Stomach smooth muscle (tissue), 2 donors: ENCODE measurements around the gene TTLL5.

Experiments
- H3K27ac ChIP-seq: one replicate; pipeline ENCODE4 v1.7.0; 2013; ENCODE audit warnings: mild to moderate bottlenecking, low read length, inconsistent platforms
- H3K27me3 ChIP-seq, 2 donors: one replicate each; pipeline ENCODE4 v1.7.0; 2013; ENCODE audit warnings: low read length in 2 of 2; ENCODE audit not compliant: insufficient read depth in 2 of 2, control insufficient read depth in 1 of 2
- H3K36me3 ChIP-seq, 2 donors: one replicate each; pipeline ENCODE4 v1.7.0; 2013; ENCODE audit warnings: low read length in 2 of 2; ENCODE audit not compliant: control insufficient read depth in 2 of 2, insufficient read depth in 2 of 2
- H3K4me1 ChIP-seq: one replicate; pipeline ENCODE4 v1.7.0; 2013; ENCODE audit warnings: low read length; ENCODE audit not compliant: control insufficient read depth, insufficient read depth
- H3K4me3 ChIP-seq, 2 donors: one replicate each; pipeline ENCODE4 v1.7.0; 2013; ENCODE audit warnings: low read length in 2 of 2
- H3K9ac ChIP-seq, 2 donors: one replicate each; pipeline ENCODE4 v1.7.0; 2013; ENCODE audit warnings: low read length in 2 of 2, mild to moderate bottlenecking in 1 of 2
- H3K9me3 ChIP-seq, 2 donors: one replicate each; pipeline ENCODE4 v1.7.0; 2013; ENCODE audit warnings: low read length in 2 of 2; ENCODE audit not compliant: control insufficient read depth in 2 of 2
- donor health status: healthy.
- donor health status: Pancreatic carcinoma.

TTLL5 gene

DNA sequence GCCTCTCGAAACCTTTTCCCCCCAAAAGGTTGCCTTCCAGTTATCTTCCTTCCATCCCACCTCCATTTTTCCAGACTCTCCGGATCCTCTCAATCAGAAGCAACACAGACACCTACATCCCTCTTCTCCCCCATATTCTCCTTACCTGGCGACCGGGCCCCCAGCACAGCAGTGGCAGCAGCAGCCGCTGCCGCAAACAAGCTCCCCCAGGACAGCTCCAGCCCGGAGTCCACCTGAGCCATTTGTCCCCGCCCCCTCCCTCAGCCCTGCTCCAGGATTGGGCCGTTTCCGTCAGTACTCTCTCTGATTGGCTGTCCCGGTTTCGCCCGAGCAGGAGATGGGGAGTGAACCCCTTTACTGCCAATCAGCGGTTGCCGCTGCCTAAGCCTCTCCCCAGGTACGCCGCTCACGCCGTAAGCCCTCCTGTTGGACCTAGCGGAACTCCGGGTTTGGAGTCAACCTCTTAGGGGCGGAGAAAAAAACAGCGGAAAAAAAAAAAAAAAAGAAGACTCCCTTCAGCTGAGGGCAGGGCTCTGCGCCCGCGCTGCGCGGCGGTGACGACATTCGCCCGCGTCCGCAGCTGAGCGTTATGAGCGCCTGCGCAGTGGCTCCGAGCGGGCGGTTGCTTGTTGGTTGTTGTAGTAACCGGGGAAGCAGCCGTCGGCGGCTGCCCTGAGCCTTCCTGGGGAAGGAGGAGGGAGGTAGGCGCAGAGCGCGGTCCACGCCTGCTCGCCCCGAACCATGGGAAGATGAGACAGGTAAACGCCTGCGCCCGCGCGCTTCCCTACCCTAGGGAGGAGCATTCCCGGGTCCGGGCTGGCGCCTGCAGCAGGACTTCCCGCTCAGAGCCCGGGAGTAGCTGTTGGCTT, at the start of gene TTLL5, which contains the start of gene ERG28:
TSS of gene TTLL5 (plus strand) at position 617 of the 869 bp plus-strand sequence. CDS start 1,904 bp downstream, outside the sequence.
TSS of gene ERG28 (minus strand) at position 247 of the 869 bp plus-strand sequence. CDS start 3,374 bp downstream, outside the sequence.
- Histone ChIP-seq H3K27ac (peak within 1 kb of the TSS; percentile 78), H3K9ac (peak within 1 kb of the TSS; percentile 80 to 87), H3K27me3 (no peaks in the 10 kb centered on the region)

GRCh38 chr14:75612157-75612556, 48.9 kb upstream of the TTLL5 start:
- H3K9ac ChIP-seq, result no peak overlapping the region
- H3K27ac ChIP-seq, result no peak overlapping the region
- H3K36me3 ChIP-seq, result no peaks in the 10 kb centered on the region
- no peaks in the 10 kb centered on the region for H3K4me1 ChIP-seq
- H3K27me3 ChIP-seq, result no peaks in the 10 kb centered on the region
- no peak overlapping the region for H3K4me3 ChIP-seq
- H3K9me3 ChIP-seq, result no peaks in the 10 kb centered on the region

More for the DNA sequence above, at the start of gene TTLL5, which contains the start of gene ERG28:
- peaks cover 7% of the 10 kb centered on the region for H3K4me1 ChIP-seq
- H3K9me3 ChIP-seq, result no peaks in the 10 kb centered on the region
- H3K4me3 ChIP-seq, result peak within 1 kb of the TSS; percentile 94 to 99
- peaks cover 0 to 8% of the 10 kb centered on the region in 2 donors for H3K36me3 ChIP-seq

GRCh38 chr14:75614179-75614578, 46.9 kb upstream of the TTLL5 start:
- no peaks in the 10 kb centered on the region for H3K9me3 ChIP-seq
- H3K4me3 ChIP-seq, result no peak overlapping the region
- no peak overlapping the region for H3K9ac ChIP-seq
- no peaks in the 10 kb centered on the region for H3K36me3 ChIP-seq
- H3K27ac ChIP-seq, result no peak overlapping the region
- H3K4me1 ChIP-seq, result no peaks in the 10 kb centered on the region
- H3K27me3 ChIP-seq, result no peaks in the 10 kb centered on the region

DNA sequence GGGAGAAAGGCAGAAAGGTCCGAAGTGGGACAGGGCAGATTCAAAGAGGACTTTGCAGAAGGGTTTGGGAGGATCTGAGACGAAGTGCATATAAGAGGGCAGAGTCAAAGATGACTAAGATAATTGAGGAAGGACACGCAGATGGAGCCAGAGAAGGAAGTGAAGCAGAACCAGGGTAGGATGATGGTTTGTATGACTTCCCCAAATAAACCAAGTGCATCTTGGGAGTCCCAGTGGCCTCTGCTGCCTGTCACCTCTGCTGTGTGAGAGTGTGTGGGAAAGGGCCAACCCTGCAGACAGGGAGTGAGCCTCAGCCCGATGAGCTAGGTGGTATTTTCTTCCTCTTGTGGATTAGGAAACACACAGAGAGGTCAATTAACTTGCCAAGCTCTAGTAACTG, 45.8 kb upstream of the TTLL5 start:
- Histone ChIP-seq H3K4me3 (no peak overlapping the region), H3K9me3 (no peaks in the 10 kb centered on the region), H3K9ac (no peak overlapping the region), H3K4me1 (peaks cover 3% of the 10 kb centered on the region), H3K27ac (no peak overlapping the region), H3K27me3 (no peaks in the 10 kb centered on the region), H3K36me3 (no peaks in the 10 kb centered on the region)

- H3K9ac ChIP-seq, result no peak overlapping the region
- no peak overlapping the region for H3K27ac ChIP-seq
Measured at GRCh38 chr14:75619548-75619947, 41.5 kb upstream of the TTLL5 start.

DNA sequence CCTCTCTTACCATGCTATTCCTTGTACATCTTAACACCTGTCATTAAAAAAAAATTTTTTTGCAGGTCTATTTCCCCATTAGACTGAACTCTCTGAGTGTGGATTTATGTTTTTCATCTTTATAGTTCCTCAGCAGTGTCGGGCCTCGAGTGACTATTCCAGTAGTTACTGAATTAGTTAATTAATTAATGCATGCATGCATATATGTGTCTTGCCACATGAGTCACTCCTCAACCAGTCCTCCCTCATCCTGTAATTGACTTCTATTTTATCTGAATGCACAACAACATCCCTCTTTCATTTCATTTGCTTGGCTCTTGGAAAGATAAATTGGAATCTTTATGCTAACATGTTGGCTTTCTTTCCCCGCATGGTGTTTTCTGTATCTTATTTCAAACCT, 36.0 kb upstream of the TTLL5 start:
- H3K27me3 ChIP-seq, result no peaks in the 10 kb centered on the region
- H3K4me3 ChIP-seq, result no peak overlapping the region
- H3K9me3 ChIP-seq, result no peaks in the 10 kb centered on the region
- H3K36me3 ChIP-seq, result no peaks in the 10 kb centered on the region
- no peak overlapping the region for H3K9ac ChIP-seq
- H3K4me1 ChIP-seq, result no peaks in the 10 kb centered on the region
- no peak overlapping the region for H3K27ac ChIP-seq

More at GRCh38 chr14:75619548-75619947, 41.5 kb upstream of the TTLL5 start:
- Histone ChIP-seq H3K4me3 (no peak overlapping the region), H3K36me3 (no peaks in the 10 kb centered on the region), H3K4me1 (peaks cover 3% of the 10 kb centered on the region), H3K9me3 (no peaks in the 10 kb centered on the region), H3K27me3 (no peaks in the 10 kb centered on the region)

GRCh38 chr14:75626396-75626795, 34.6 kb upstream of the TTLL5 start:
- no peak overlapping the region for H3K9ac ChIP-seq
- H3K27ac ChIP-seq, result no peak overlapping the region
- no peaks in the 10 kb centered on the region for H3K27me3 ChIP-seq
- no peaks in the 10 kb centered on the region for H3K36me3 ChIP-seq
- H3K9me3 ChIP-seq, result no peaks in the 10 kb centered on the region
- no peaks in the 10 kb centered on the region for H3K4me1 ChIP-seq
- no peak overlapping the region for H3K4me3 ChIP-seq

DNA sequence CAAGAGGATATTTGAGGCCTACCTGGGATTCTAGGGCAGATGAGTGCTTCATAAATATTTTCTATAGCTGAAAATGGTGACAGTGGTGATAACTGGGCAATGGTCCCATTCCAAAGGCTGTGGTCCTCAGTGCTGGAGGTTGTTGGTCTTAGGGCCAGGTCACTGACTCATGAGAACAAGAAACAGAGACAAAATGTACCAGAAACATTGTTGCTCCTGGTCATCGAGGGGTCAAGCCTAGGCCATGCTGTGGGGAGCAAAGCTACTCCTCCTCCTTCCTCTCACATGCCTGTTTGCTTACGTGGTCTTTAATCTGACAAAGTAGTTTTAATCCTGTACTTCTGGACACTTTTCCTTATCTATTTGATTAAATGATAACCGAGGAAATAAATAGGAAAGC, 34.2 kb upstream of the TTLL5 start:
- no peak overlapping the region for H3K27ac ChIP-seq
- no peaks in the 10 kb centered on the region for H3K36me3 ChIP-seq
- H3K27me3 ChIP-seq, result no peaks in the 10 kb centered on the region
- no peak overlapping the region for H3K9ac ChIP-seq
- no peak overlapping the region for H3K4me3 ChIP-seq
- H3K9me3 ChIP-seq, result no peaks in the 10 kb centered on the region
- H3K4me1 ChIP-seq, result no peaks in the 10 kb centered on the region

DNA sequence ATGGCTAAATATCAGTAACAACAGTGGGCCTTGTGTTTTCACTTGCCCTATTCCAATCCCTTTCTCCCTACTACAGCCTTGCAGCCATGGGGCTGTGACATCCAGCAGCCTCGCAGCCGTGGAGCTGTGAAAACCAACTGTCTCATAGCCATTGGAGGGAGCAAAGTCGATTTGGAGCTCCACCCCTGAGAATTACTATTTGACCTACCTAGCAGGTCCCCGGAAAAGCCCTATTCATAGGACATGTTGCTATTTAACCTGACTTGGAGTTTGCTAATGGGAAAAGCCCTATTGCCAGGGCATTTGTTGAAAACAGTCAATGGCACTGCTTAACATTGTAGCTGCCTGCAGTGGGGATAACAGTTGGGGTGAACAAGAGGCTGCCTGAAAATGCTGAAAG, 33.6 kb upstream of the TTLL5 start:
- Histone ChIP-seq H3K36me3 (no peaks in the 10 kb centered on the region), H3K27me3 (no peaks in the 10 kb centered on the region), H3K27ac (no peak overlapping the region), H3K4me1 (no peaks in the 10 kb centered on the region), H3K9ac (no peak overlapping the region), H3K4me3 (no peak overlapping the region), H3K9me3 (no peaks in the 10 kb centered on the region)

DNA sequence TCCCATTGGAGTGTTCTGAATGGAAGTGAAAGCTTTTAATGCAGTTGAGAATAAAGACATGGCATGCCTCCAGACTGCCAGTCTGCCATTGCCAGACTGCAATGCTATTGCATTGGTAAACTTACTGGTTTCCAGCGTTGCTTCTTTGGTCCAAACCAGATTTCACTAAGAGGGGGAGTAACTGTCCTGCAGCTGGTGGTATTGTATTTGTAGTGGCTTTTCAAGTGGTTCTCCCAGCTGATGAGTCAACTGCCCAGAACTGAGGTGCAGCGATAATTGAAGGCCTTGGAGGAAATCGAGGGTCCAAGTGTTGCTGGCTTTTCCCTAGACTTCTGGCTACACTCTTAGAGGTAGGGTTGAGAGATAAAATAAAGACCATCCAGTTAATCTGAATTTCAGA, 32.2 kb upstream of the TTLL5 start:
- H3K36me3 ChIP-seq, result no peaks in the 10 kb centered on the region

More for the DNA sequence above, 32.2 kb upstream of the TTLL5 start:
- Histone ChIP-seq H3K27ac (no peak overlapping the region), H3K27me3 (no peaks in the 10 kb centered on the region), H3K9me3 (no peaks in the 10 kb centered on the region), H3K4me3 (no peak overlapping the region), H3K4me1 (no peaks in the 10 kb centered on the region), H3K9ac (no peak overlapping the region)
